Loucy (cell line): ENCODE results near the gene TSHR.

Experiments used
- CTCF ChIP-seq: fragments of 200-600 bp; sonication (generic); conservative IDR thresholded peaks from 2 replicates; pipeline ENCODE4 v1.5.1; 2014; ENCODE audit warnings: mild to moderate bottlenecking, antibody characterized with exemption, low read length
- EZH2phosphoT487 ChIP-seq: fragments of 200-600 bp; IDR thresholded peaks from 2 replicates; pipeline ENCODE4 v1.6.1; 2018; ENCODE audit warnings: antibody characterized with exemption, mild to moderate bottlenecking, moderate library complexity, borderline replicate concordance

GRCh38 chr14:81068176-81068782 is 112.9 kb downstream of the TSHR start:
- TF ChIP-seq CTCF (no peak), EZH2phosphoT487 (no peak)
